Inflammatory macrophage treated with lipopolysaccharide for 1 hour (primary cell): ENCODE measurements around the gene TLR9.
"Not testable (repeated sequence)": the region's sequence is repeated elsewhere in the genome, so short reads cannot be mapped to it uniquely, and the experiment has no call there.

Experiments used
- DNase-seq, 2 donors: peaks; one replicate each; pipeline ENCODE4 v3.0.0-alpha.2; 2020 to 2022

Gene TLR9

GRCh38 chr3:52190294-52191074, 35.0 kb downstream of the TLR9 start:
- no peak for DNase-seq

- peak in 1 of 2 donors; percentile 27 for DNase-seq
Observed at GRCh38 chr3:52188556-52188955, 36.9 kb downstream of the TLR9 start.

- DNase-seq, result no peak
Observed at GRCh38 chr3:52186729-52187128, 38.7 kb downstream of the TLR9 start.

- DNase-seq, result peak; percentile 73 to 83
Observed at GRCh38 chr3:52185837-52186236, 39.6 kb downstream of the TLR9 start.

- DNase-seq, result no peak
Observed at GRCh38 chr3:52185311-52185710, 40.1 kb downstream of the TLR9 start.

- DNase-seq, result no peak
Observed at GRCh38 chr3:52184690-52185089, 40.8 kb downstream of the TLR9 start.

- DNase-seq, result no peak
Observed at GRCh38 chr3:52183786-52184445, 41.5 kb downstream of the TLR9 start.

- DNase-seq, result no peak
Observed at GRCh38 chr3:52182691-52183090, 42.8 kb downstream of the TLR9 start.

GRCh38 chr3:52182196-52182595, 43.2 kb downstream of the TLR9 start:
- no peak for DNase-seq

GRCh38 chr3:52181543-52181942, 43.9 kb downstream of the TLR9 start:
- no peak for DNase-seq

- DNase-seq, result no peak
Observed at GRCh38 chr3:52178537-52178936, 46.9 kb downstream of the TLR9 start.

GRCh38 chr3:52178126-52178525, 47.3 kb downstream of the TLR9 start:
- not testable (repeated sequence) for DNase-seq

- DNase-seq, result no peak
Observed at GRCh38 chr3:52177701-52178042, 47.8 kb downstream of the TLR9 start.

GRCh38 chr3:52176951-52177700, 48.3 kb downstream of the TLR9 start:
- no peak for DNase-seq

- no peak for DNase-seq
Observed at GRCh38 chr3:52176180-52176752, 49.2 kb downstream of the TLR9 start.

- no peak for DNase-seq
Observed at GRCh38 chr3:52175416-52176179, 49.8 kb downstream of the TLR9 start.

- peak; percentile 51 to 52 for DNase-seq
Observed at GRCh38 chr3:52174896-52175295, 50.5 kb downstream of the TLR9 start.

GRCh38 chr3:52173101-52173500, 52.3 kb downstream of the TLR9 start:
- DNase-seq, result no peak

- no peak for DNase-seq
Observed at GRCh38 chr3:52172262-52172757, 53.1 kb downstream of the TLR9 start.

GRCh38 chr3:52171514-52172261, 53.8 kb downstream of the TLR9 start:
- DNase-seq, result peak; percentile 36 to 40
